SK-N-SH treated with all-trans-retinoic acid at 6 μM for 48 hours (cell line): ENCODE data around the gene CCR7.
"Not testable (repeated sequence)": the region's sequence is repeated elsewhere in the genome, so short reads cannot be mapped to it uniquely, and the experiment has no call there.

ENCODE experiments used
- ATAC-seq: fragments of 200-7000 bp; cut with Tn5 transposase; 3 replicates; pipeline ENCODE4 v1.9.1; 2020; ENCODE audit warnings: mild to moderate bottlenecking, moderate library complexity
- ARNTL ChIP-seq: fragments of 450-650 bp; formaldehyde crosslinking; IDR thresholded peaks from 2 replicates; pipeline ENCODE4 v1.5.0; 2020; ENCODE audit warnings: low read depth, mild to moderate bottlenecking, moderate library complexity, borderline replicate concordance
- CSDC2 ChIP-seq: fragments of 250-450 bp; sonication (Bioruptor Pico); IDR thresholded peaks from 2 replicates; pipeline ENCODE4 v1.5.0; 2020; ENCODE audit warnings: mild to moderate bottlenecking, moderate library complexity
- GLIS3 ChIP-seq: fragments of 250-450 bp; sonication (Bioruptor Pico); IDR thresholded peaks from 2 replicates; pipeline ENCODE4 v1.5.0; 2020; ENCODE audit warnings: mild to moderate bottlenecking, moderate library complexity
- ISL1 ChIP-seq: fragments of 250-450 bp; sonication (Bioruptor Pico); IDR thresholded peaks from 2 replicates; pipeline ENCODE4 v2.1.2; 2022; ENCODE audit warnings: mild to moderate bottlenecking, moderate library complexity
- SNAI2 ChIP-seq: fragments of 250-450 bp; sonication (Bioruptor Pico); IDR thresholded peaks from 2 replicates; pipeline ENCODE4 v1.5.0; 2020; ENCODE audit warnings: mild to moderate bottlenecking, moderate library complexity
- TCF4 ChIP-seq: fragments of 250-450 bp; sonication (Bioruptor Pico); IDR thresholded peaks from 2 replicates; pipeline ENCODE4 v1.8.0; 2021; ENCODE audit warnings: mild to moderate bottlenecking, moderate library complexity, borderline replicate concordance
- TOX ChIP-seq: fragments of 250-450 bp; sonication (Bioruptor Pico); IDR thresholded peaks from 2 replicates; pipeline ENCODE4 v1.8.0; 2021; ENCODE audit warnings: mild to moderate bottlenecking, moderate library complexity, borderline replicate concordance
- ZC3H10 ChIP-seq: fragments of 250-450 bp; sonication (Bioruptor Pico); IDR thresholded peaks from 2 replicates; pipeline ENCODE4 v1.5.1; 2021; ENCODE audit warnings: mild to moderate bottlenecking, moderate library complexity
- ZFP3 ChIP-seq: fragments of 250-450 bp; sonication (Bioruptor Pico); IDR thresholded peaks from 2 replicates; pipeline ENCODE4 v1.5.0; 2020; ENCODE audit warnings: mild to moderate bottlenecking, moderate library complexity
- ZFP30 ChIP-seq: fragments of 450-650 bp; formaldehyde crosslinking; IDR thresholded peaks from 2 replicates; pipeline ENCODE4 v1.5.0; 2022; ENCODE audit warnings: mild to moderate bottlenecking, moderate library complexity
- ZNF565 ChIP-seq: fragments of 450-650 bp; formaldehyde crosslinking; conservative IDR thresholded peaks from 2 replicates; pipeline ENCODE4 v1.5.0; 2020; ENCODE audit warnings: low read depth, mild to moderate bottlenecking, moderate library complexity
- ZNF70 ChIP-seq: fragments of 450-650 bp; formaldehyde crosslinking; IDR thresholded peaks from 2 replicates; pipeline ENCODE4 v1.5.0; 2020; ENCODE audit warnings: mild to moderate bottlenecking, moderate library complexity
- ZNF8 ChIP-seq: fragments of 450-650 bp; formaldehyde crosslinking; IDR thresholded peaks from 2 replicates; pipeline ENCODE4 v1.5.0; 2020; ENCODE audit warnings: mild to moderate bottlenecking, moderate library complexity
- TF ChIP-seq, protein P1 (sequence below): fragments of 250-450 bp; sonication (Bioruptor Pico); IDR thresholded peaks from 2 replicates; pipeline ENCODE4 v1.5.1; 2020; ENCODE audit warnings: low read depth, mild to moderate bottlenecking, moderate library complexity
- TF ChIP-seq, protein P2 (sequence below): fragments of 250-450 bp; sonication (Bioruptor Pico); IDR thresholded peaks from 2 replicates; pipeline ENCODE4 v1.5.0; 2020; ENCODE audit warnings: mild to moderate bottlenecking, moderate library complexity
- TF ChIP-seq, protein P3 (sequence below): fragments of 250-450 bp; sonication (Bioruptor Pico); IDR thresholded peaks from 2 replicates; pipeline ENCODE4 v1.8.0; 2020; ENCODE audit warnings: mild to moderate bottlenecking, moderate library complexity, borderline replicate concordance

Gene CCR7

DNA sequence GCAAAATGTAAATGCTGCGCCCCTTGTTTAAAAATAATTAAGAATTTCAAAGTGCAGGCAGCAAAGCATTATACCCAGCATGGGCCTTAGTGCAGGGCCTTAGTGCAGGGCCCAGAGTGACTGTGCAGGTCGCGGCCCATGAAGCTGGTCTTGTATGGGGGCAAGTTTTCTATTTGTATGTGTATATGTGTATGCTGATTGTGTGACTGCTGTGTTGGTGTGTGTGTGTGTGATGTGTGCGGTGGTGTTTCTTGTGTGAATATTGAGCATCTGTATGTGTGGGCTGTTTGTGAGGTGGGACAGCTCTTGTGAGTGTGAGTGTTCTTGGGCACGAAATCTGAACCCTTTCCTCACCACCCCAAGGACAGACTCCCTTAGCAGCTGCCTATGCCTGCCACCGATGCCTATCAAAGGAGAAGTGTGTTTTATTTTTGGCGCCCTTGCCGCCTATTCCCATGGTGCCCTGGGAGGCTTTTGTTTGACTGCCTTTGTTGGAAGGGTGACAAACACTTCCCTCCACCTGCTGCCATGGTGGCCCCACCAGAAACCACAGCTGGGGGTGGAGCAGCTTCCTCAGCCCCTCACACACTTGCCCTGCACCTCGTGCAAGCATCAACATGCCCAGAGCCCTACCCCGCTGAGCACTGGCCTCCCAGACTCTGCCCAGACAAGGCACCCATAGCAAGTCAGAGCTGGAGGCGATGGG lies 18.0 kb downstream of the CCR7 start:
- no peak for ATAC-seq
- TF ChIP-seq ZNF565 (CRISPR knock-in tag), result no peak
- no peak for TF ChIP-seq ZNF8 (CRISPR knock-in tag)
- TF ChIP-seq ARNTL, result no peak
- TF ChIP-seq, protein P1, sequence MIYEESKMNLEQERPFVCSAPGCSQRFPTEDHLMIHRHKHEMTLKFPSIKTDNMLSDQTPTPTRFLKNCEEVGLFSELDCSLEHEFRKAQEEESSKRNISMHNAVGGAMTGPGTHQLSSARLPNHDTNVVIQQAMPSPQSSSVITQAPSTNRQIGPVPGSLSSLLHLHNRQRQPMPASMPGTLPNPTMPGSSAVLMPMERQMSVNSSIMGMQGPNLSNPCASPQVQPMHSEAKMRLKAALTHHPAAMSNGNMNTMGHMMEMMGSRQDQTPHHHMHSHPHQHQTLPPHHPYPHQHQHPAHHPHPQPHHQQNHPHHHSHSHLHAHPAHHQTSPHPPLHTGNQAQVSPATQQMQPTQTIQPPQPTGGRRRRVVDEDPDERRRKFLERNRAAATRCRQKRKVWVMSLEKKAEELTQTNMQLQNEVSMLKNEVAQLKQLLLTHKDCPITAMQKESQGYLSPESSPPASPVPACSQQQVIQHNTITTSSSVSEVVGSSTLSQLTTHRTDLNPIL (CRISPR knock-in tag), result no peak

DNA sequence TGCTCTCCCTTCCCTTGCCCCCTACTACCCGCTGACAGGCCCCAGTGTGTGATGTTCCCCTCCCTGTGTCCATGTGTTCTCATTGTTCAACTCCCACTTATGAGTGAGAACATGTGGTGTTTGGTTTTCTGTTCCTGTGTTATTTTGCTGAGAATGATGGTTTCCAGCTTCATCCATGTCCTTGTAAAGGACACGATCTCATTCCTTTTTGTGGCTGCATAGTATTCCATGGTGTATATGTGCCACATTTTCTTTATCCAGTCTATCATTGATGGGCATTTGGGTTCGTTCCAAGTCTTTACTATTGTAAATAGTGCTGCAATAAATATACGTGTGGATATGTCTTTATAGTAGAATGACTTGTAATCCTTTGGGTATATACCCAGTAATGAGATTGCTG lies 18.8 kb downstream of the CCR7 start:
- ATAC-seq, result not testable (repeated sequence)

DNA sequence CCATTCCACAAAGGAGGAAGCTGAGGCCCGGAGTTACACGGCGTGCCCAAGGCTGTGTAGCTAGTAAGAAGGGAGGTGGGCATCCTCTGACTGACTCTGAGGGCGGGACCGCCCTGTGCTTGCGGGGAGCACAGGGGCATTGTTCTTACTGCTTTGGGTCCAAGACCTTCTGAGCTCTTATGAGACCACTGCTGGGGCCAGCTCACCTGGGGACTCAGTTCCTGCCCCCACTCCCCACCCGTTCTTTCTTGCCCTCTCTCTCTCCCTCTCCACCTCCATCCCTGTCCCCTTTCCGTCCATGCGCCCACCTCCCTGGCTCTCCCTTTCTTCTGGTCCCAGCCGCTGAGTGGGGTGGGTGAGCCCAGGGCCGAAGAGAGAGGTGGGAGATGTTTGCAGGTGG lies 19.6 kb downstream of the CCR7 start:
- ATAC-seq, result no peak
- TF ChIP-seq, protein P2, sequence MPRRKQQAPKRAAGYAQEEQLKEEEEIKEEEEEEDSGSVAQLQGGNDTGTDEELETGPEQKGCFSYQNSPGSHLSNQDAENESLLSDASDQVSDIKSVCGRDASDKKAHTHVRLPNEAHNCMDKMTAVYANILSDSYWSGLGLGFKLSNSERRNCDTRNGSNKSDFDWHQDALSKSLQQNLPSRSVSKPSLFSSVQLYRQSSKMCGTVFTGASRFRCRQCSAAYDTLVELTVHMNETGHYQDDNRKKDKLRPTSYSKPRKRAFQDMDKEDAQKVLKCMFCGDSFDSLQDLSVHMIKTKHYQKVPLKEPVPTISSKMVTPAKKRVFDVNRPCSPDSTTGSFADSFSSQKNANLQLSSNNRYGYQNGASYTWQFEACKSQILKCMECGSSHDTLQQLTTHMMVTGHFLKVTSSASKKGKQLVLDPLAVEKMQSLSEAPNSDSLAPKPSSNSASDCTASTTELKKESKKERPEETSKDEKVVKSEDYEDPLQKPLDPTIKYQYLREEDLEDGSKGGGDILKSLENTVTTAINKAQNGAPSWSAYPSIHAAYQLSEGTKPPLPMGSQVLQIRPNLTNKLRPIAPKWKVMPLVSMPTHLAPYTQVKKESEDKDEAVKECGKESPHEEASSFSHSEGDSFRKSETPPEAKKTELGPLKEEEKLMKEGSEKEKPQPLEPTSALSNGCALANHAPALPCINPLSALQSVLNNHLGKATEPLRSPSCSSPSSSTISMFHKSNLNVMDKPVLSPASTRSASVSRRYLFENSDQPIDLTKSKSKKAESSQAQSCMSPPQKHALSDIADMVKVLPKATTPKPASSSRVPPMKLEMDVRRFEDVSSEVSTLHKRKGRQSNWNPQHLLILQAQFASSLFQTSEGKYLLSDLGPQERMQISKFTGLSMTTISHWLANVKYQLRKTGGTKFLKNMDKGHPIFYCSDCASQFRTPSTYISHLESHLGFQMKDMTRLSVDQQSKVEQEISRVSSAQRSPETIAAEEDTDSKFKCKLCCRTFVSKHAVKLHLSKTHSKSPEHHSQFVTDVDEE (CRISPR knock-in tag), result no peak
- TF ChIP-seq ZNF70 (CRISPR knock-in tag) (no peak), ZC3H10 (CRISPR knock-in tag) (no peak), TCF4 (CRISPR knock-in tag) (no peak), ZNF8 (CRISPR knock-in tag) (no peak), GLIS3 (CRISPR knock-in tag) (no peak)

DNA sequence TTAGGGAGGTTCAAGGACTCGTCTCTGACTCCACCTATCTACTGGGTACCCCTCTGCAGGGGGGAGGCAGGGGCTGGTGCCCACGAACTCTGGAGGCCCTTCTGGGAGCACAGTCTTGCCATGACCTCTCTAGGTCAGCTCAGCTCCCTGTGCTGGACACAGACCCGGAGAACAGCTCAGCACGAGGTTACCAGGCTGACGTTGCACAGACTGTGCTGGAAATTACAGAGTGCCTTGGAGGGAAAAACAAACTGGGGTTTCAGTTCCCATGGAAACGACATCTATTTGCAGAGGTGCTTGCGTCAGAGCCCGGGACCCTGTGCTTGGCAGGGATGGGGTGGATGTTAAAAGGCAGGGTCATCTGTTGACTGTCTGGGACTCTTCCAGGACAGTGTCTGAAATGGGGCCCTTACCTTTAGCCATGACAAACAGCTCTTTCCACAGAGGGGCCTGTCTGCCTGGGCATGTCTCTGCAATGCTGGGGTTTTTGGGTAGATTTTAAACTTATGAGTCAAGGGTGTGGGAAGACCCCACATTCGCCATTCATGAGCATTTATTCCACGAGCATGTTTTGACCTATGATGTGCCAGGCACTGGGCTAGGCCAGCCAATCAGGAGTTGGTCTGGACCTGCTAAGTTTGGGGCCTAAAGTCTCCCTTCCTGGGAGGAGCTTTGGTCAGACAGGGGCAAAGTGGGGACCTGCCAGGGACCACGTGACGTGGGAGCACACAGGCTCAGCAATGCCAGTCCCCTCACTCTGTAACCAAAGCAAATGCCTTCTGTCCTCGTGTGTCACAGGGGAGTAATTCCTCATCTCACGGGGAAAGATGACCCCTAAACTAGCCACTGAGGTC lies 22.5 kb downstream of the CCR7 start:
- TF ChIP-seq, protein P2 (CRISPR knock-in tag), result peak; percentile 43
- TF ChIP-seq ZNF70 (CRISPR knock-in tag) (peak; percentile 40), CSDC2 (CRISPR knock-in tag) (peak; percentile 11; the same call in 1 of the 2 replicates), ISL1 (CRISPR knock-in tag) (peak; percentile 16; the same call in 1 of the 2 replicates), TCF4 (CRISPR knock-in tag) (peak; percentile 66; the same call in 1 of the 2 replicates), TOX (no peak), ZNF565 (CRISPR knock-in tag) (no peak), ZFP30 (CRISPR knock-in tag) (no peak), ZFP3 (CRISPR knock-in tag) (0 out of 2 replicates have a peak, but pooled peaks have one; percentile 19)
- ATAC-seq, result peak; percentile 73

DNA sequence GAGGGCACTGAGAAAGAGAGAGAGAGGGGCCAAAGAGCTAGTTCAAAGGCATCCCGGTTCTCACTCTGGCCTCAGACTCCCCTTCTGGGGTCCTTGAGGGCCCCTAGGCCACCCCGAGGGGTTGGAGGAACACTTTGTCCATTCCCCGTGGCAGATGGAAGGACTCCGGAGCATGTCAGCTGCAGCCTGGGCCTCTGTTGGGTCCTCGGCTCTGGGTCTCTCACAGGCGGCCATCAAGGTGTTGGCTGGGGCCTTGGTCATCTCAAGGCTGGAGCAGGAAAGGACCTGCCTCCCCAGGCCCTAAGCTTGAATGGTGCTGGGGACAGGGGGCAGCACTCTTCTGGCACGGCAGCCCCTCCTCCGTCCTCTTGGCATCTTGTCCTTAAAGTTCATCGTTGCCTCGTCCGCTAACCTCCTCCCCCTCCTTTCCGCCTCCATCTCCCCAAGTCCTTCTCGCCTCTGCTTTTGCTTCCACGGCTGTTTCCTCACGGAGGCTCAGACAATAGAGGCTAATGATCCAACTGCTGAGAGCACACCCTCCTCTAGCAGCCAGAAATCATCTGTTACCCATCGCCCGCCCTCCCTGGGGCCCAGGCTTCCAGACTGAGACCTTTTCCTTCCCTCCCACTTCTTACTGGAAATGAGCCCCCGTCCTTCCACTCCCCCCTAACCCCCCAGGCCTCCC lies 23.3 kb downstream of the CCR7 start:
- no peak; the same call in 2 of the 3 replicates for ATAC-seq
- TF ChIP-seq, protein P1 (CRISPR knock-in tag), result no peak
- TF ChIP-seq, protein P2 (CRISPR knock-in tag), result no peak
- TF ChIP-seq ZC3H10 (CRISPR knock-in tag) (no peak), ZNF8 (CRISPR knock-in tag) (no peak), SNAI2 (CRISPR knock-in tag) (no peak), ZNF70 (CRISPR knock-in tag) (no peak), CSDC2 (CRISPR knock-in tag) (no peak), ZFP3 (CRISPR knock-in tag) (no peak), ZNF565 (CRISPR knock-in tag) (no peak)
- TF ChIP-seq, protein P3, sequence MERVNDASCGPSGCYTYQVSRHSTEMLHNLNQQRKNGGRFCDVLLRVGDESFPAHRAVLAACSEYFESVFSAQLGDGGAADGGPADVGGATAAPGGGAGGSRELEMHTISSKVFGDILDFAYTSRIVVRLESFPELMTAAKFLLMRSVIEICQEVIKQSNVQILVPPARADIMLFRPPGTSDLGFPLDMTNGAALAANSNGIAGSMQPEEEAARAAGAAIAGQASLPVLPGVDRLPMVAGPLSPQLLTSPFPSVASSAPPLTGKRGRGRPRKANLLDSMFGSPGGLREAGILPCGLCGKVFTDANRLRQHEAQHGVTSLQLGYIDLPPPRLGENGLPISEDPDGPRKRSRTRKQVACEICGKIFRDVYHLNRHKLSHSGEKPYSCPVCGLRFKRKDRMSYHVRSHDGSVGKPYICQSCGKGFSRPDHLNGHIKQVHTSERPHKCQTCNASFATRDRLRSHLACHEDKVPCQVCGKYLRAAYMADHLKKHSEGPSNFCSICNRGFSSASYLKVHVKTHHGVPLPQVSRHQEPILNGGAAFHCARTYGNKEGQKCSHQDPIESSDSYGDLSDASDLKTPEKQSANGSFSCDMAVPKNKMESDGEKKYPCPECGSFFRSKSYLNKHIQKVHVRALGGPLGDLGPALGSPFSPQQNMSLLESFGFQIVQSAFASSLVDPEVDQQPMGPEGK, result no peak
